NCI-H69 (cell line): ENCODE measurements around the gene KRT3.

Experiments used
- DNase-seq: peaks from one replicate; lab custom pipeline; 2025; lab: John Stamatoyannopoulos, UW

Gene KRT3

GRCh38 chr12:52795694-52796428, at the start of gene KRT3:
Gene KRT3 (minus strand): TSS chr12:52796117. CDS start chr12:52796042, 75 bp downstream.
- no peak for DNase-seq

- no peak for DNase-seq
These were observed 48.5 kb upstream of the KRT3 start for GRCh38 chr12:52844386-52844785.

- DNase-seq, result no peak
These were observed 43.7 kb upstream of the KRT3 start for GRCh38 chr12:52839436-52840105.

DNA sequence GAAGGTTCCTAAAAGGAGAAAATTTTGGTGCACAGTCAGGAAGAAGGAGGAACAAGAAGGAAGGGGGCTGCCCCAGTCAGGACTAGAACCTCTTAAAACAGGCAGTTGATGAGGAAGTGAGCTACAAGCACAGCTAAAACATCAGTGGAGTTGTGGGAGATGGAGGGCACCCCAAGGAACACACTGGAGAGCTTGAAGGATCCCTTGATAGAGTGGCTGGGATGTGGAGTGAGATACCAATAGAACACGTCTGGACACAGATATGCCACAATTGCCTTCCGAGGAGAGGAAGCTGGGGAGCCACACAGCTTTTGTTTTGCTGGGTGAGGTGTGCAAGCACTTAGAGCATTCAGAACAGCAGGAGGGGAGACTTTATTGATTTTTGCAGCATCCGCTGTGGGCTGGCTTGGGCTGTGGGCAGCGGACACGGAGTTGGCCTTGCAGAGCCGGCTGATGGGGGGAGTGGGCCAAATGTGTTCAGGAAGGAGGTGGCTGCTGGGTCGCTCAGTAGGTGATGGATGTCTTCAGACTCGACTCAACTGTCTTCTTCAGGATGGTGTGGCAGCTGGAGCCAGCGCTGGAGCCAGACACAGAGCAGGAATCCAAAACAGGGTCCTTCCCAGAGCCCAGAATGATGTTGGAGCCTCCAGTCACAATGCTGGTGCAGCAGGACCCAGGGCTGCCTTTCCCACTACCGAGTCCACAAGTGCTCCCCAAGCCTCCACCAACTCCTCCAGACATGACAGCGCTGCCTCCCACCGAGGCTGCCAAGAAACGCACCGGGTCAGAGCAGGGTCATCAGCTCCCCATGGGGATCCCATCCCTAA, 42.9 kb upstream of the KRT3 start:
- peak; percentile 57 for DNase-seq

- no peak for DNase-seq
These were observed 42.1 kb upstream of the KRT3 start for GRCh38 chr12:52837781-52838608.

GRCh38 chr12:52837413-52837741, 41.5 kb upstream of the KRT3 start:
- no peak for DNase-seq

GRCh38 chr12:52836491-52837412, 40.8 kb upstream of the KRT3 start:
- no peak for DNase-seq

DNA sequence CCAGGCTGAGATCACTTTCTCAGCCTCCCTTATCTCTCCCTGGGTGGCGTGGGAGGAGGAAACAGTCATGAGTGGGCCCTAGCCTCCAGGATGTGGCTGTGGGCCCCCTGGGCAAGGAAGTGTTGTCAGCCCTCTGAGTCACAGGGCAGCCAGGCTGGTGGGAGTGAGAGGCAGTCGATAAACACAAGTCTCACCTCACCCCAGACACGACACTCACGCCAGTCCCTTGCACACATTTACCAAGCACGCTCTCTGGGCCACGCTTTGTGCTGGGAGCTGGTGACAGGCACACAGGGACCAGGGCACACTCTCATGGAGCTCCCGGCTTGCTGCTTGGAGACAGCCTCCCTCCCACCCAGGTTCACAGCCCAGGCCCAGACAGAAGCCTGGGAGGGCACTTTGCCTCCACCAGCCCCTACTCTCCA, 40.1 kb upstream of the KRT3 start:
- no peak for DNase-seq

DNA sequence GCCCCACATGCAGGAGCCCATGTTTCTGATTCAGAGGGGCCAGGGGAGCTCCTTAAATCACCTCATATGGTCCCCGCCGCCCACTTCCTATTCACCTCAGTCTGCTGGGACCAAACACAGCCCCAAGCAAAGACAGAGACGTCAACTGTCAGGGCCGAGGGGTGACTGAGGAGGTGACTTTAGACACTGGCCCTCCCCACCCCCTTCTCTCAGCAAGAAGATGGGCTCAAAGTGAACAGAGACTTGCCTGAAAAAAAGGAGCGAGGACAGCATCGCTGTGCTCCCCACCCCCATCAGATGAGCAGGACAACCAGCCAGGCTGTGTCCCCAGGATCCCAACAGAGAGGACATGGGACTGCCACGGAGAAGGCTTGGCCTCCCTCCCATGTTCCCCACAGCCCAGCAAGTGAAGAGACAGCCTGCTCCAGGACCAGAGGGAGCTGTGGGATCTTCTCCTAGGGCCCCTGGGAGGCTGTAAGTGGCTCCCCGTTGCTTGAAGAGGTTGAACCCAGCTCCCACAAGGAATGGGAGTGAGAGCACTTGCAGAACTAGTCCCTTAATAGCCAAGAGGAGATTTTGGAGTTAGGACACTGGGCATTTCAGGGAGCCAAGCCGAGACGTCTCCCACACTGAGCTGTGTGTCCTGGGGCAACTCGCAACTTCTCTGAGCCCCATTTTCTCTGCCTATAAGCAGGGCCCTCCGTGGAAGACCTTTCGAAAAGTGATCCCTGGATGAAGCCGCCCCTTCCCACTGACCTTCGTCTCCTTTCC, 39.5 kb upstream of the KRT3 start:
- DNase-seq, result no peak

DNA sequence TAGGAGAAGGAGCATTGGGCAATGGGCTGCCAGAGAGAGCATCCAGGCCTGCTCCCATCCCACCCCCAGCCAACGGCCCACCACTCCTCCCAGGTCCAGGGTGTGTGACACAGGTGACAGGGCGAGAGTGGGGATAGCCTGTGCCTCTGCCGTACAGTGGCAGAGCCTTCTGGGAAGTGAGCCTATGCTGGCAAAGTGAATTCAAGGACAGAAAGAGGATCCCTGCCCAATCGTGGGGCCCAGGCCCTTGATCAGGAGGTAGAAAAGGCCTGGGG, 38.7 kb upstream of the KRT3 start:
- no peak for DNase-seq

- no peak for DNase-seq
These were observed 38.2 kb upstream of the KRT3 start, which contains the start of gene KRT79 for GRCh38 chr12:52833922-52834726. Gene KRT79 (minus strand): TSS chr12:52834311. CDS start chr12:52834260, 51 bp downstream.

DNA sequence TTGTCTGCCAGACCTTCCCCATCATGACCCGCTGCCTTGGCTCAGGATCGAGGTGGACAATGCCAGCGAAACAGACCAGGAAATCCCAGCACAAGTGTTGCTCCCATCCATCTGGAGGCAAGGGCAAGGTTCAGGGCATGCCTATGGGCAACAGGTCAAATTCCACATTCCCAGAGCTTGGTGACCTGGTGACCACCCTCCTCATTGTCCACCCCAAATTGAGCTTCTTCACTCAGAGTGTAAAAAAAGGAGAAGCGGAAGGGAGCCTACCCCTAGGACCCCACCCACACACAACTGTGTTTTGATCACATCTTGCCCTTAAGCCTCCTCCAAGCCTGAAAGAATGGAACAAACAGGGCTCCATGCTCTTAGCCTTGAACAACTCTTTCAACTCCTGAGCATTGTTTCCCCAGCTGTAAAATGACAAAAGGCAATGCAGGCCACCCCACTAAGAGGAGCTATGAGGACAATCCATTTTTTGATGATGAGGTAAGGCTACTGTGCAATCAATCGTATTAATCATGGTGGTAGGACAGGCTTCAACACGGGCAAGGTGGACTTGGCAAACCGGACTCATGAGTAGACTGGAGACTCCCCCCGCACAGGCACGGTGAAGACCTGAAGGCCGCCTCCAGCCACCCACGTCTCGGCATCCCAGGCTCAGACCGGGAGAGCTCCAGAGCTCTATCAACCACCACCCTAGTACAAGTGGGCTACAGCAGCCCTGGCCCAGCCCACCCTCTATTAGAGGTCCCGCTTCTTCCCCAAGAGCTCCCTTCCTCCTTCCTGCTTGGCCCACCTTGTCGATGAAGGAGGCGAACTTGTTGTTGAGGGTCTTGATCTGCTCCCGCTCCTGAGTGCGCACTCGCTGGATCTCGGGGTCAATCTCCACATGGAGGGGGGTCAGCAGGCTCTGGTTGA, 37.3 kb upstream of the KRT3 start:
- DNase-seq, result no peak

- DNase-seq, result no peak
These were observed 36.5 kb upstream of the KRT3 start for GRCh38 chr12:52832451-52832850.

GRCh38 chr12:52831251-52831650, 35.3 kb upstream of the KRT3 start:
- DNase-seq, result no peak

GRCh38 chr12:52829986-52830770, 34.3 kb upstream of the KRT3 start:
- DNase-seq, result no peak

GRCh38 chr12:52828591-52829021, 32.7 kb upstream of the KRT3 start:
- no peak for DNase-seq

GRCh38 chr12:52828156-52828555, 32.2 kb upstream of the KRT3 start:
- DNase-seq, result no peak
